HG02943 (cell line): ENCODE data around the gene PKMYT1.
A peak's percentile ranks its signal among the peaks of the same experiment; 100 is the strongest.

Experiments used
- ATAC-seq: cut with Tn5 transposase; IDR thresholded peaks from one replicate; pipeline ENCODE4 v1.9.1; 2021; ENCODE audit warnings: mild to moderate bottlenecking, low read depth, moderate library complexity; ENCODE audit not compliant: unreplicated experiment

PKMYT1 gene

GRCh38 chr16:3019594-3020246 lies 39.5 kb upstream of the PKMYT1 start:
- no peak for ATAC-seq

- no peak for ATAC-seq
Observed at GRCh38 chr16:3017794-3018506, 37.7 kb upstream of the PKMYT1 start, which contains the start of gene CLDN6. TSS of gene CLDN6 (minus strand) at chr16:3018183. CDS start at chr16:3016021, 2,162 bp downstream.

GRCh38 chr16:3017344-3017743 lies 37.1 kb upstream of the PKMYT1 start:
- ATAC-seq: no peak

- ATAC-seq: no peak
Observed at GRCh38 chr16:3015865-3016521, 35.7 kb upstream of the PKMYT1 start.

- ATAC-seq: no peak
Observed at GRCh38 chr16:3014971-3015370, 34.7 kb upstream of the PKMYT1 start.

- ATAC-seq: no peak
Observed at GRCh38 chr16:3013998-3014690, 33.9 kb upstream of the PKMYT1 start.

GRCh38 chr16:3013491-3013951 lies 33.3 kb upstream of the PKMYT1 start:
- no peak for ATAC-seq

GRCh38 chr16:3012828-3013420 lies 32.7 kb upstream of the PKMYT1 start, which contains the start of gene CLDN9:
TSS of gene CLDN9 (plus strand) at chr16:3012923. CDS start at chr16:3013363, 440 bp downstream.
- ATAC-seq: no peak

- ATAC-seq: no peak
Observed at GRCh38 chr16:3012246-3012645, 32.0 kb upstream of the PKMYT1 start.

GRCh38 chr16:3010510-3010909 lies 30.3 kb upstream of the PKMYT1 start:
- ATAC-seq: no peak

GRCh38 chr16:3009568-3010390 lies 29.5 kb upstream of the PKMYT1 start:
- ATAC-seq: no peak

- no peak for ATAC-seq
Observed at GRCh38 chr16:3008690-3009037, 28.4 kb upstream of the PKMYT1 start.

- ATAC-seq: no peak
Observed at GRCh38 chr16:3007957-3008689, 27.9 kb upstream of the PKMYT1 start.

- ATAC-seq: no peak
Observed at GRCh38 chr16:3007059-3007956, 27.1 kb upstream of the PKMYT1 start.

- ATAC-seq: no peak
Observed at GRCh38 chr16:3004781-3005284, 24.6 kb upstream of the PKMYT1 start.

GRCh38 chr16:3004319-3004718 lies 24.1 kb upstream of the PKMYT1 start:
- ATAC-seq: peak; percentile 18

- peak; percentile 81 for ATAC-seq
Observed at GRCh38 chr16:3003582-3004270, 23.5 kb upstream of the PKMYT1 start.
